Liver (tissue), 9 donors: ENCODE measurements around the gene ABHD2. TPM values are rescaled to one million over a fixed set of nuclear protein-coding genes. Genes with fewer than 3 reads are reported as not detected.

Experiments
- DNase-seq: peaks from one replicate; pipeline ENCODE4 v3.0.0-alpha.2; 2017; ENCODE audit warnings: low spot score
- H3K27ac ChIP-seq, 2 donors: one replicate each; pipeline ENCODE4 v1.7.0; 2013; ENCODE audit warnings: inconsistent platforms in 2 of 2, low read length in 2 of 2, control low read depth in 1 of 2, low read depth in 1 of 2, mild to moderate bottlenecking in 1 of 2
- H3K27me3 ChIP-seq, 4 donors: one replicate each; pipeline versions ENCODE4 v1.6.1 to v1.7.0; 2013; ENCODE audit warnings: low read length in 3 of 4, inconsistent platforms in 1 of 4, mild to moderate bottlenecking in 1 of 4, moderate library complexity in 1 of 4; ENCODE audit not compliant: control insufficient read depth in 4 of 4, insufficient read depth in 4 of 4
- H3K36me3 ChIP-seq, 4 donors: one replicate each; pipeline versions ENCODE4 v1.6.1 to v1.7.0; 2013; ENCODE audit warnings: low read length in 3 of 4, mild to moderate bottlenecking in 3 of 4, low read depth in 1 of 4, moderate library complexity in 1 of 4; ENCODE audit not compliant: control insufficient read depth in 4 of 4, insufficient read depth in 3 of 4
- H3K4me1 ChIP-seq, 4 donors: one replicate each; pipeline versions ENCODE4 v1.6.1 to v1.7.0; 2013; ENCODE audit warnings: low read length in 3 of 4, mild to moderate bottlenecking in 3 of 4, moderate library complexity in 1 of 4; ENCODE audit not compliant: control insufficient read depth in 4 of 4, insufficient read depth in 4 of 4
- H3K4me3 ChIP-seq, 3 donors: one replicate each; pipeline versions ENCODE4 v1.6.1 to v1.7.0; 2013; ENCODE audit warnings: low read length in 3 of 3, control low read depth in 1 of 3, low read depth in 1 of 3, mild to moderate bottlenecking in 1 of 3
- H3K9ac ChIP-seq, 2 donors: one replicate each; pipeline ENCODE4 v1.7.0; 2013; ENCODE audit warnings: low read length in 2 of 2, mild to moderate bottlenecking in 2 of 2, moderate library complexity in 2 of 2, control low read depth in 1 of 2, low read depth in 1 of 2
- H3K9me3 ChIP-seq, 4 donors: one replicate each; pipeline versions ENCODE4 v1.6.1 to v1.7.0; 2013; ENCODE audit warnings: low read length in 3 of 4; ENCODE audit not compliant: control insufficient read depth in 4 of 4
- FOXA1 ChIP-seq: IDR thresholded peaks from 2 replicates; pipeline ENCODE4 v1.6.1; 2016; ENCODE audit warnings: antibody characterized with exemption
- FOXA2 ChIP-seq: IDR thresholded peaks from 2 replicates; pipeline ENCODE4 v1.6.1; 2016; ENCODE audit warnings: antibody characterized with exemption
- GABPA ChIP-seq, 2 donors: IDR thresholded peaks in 1 of 2; conservative IDR thresholded peaks in 1 of 2; 2 replicates each; pipeline ENCODE4 v1.6.1; 2016; ENCODE audit warnings: antibody characterized with exemption in 2 of 2, mild to moderate bottlenecking in 1 of 2, moderate library complexity in 1 of 2
- HNF4A ChIP-seq, 2 donors: conservative IDR thresholded peaks; 2 replicates each; pipeline ENCODE4 v1.6.1; 2016; ENCODE audit warnings: antibody characterized with exemption in 2 of 2, mild to moderate bottlenecking in 2 of 2
- HNF4G ChIP-seq: IDR thresholded peaks from 2 replicates; pipeline ENCODE4 v1.6.1; 2016; ENCODE audit warnings: antibody characterized with exemption
- JUND ChIP-seq, 2 donors: IDR thresholded peaks; 2 replicates each; pipeline ENCODE4 v1.6.1; 2016; ENCODE audit warnings: antibody characterized with exemption in 2 of 2
- NR2F2 ChIP-seq: IDR thresholded peaks from 2 replicates; pipeline ENCODE4 v1.6.1; 2016; ENCODE audit warnings: antibody characterized with exemption
- RAD21 ChIP-seq, 2 donors: IDR thresholded peaks; 2 replicates each; pipeline ENCODE4 v1.6.1; 2016; ENCODE audit warnings: antibody characterized with exemption in 2 of 2, mild to moderate bottlenecking in 2 of 2
- REST ChIP-seq: IDR thresholded peaks from 2 replicates; pipeline ENCODE4 v1.6.1; 2016; ENCODE audit warnings: antibody characterized with exemption, mild to moderate bottlenecking
- TAF1 ChIP-seq: conservative IDR thresholded peaks from 2 replicates; pipeline ENCODE4 v1.6.1; 2016; ENCODE audit warnings: antibody characterized with exemption, mild to moderate bottlenecking
- YY1 ChIP-seq: IDR thresholded peaks from 2 replicates; pipeline ENCODE4 v1.6.1; 2016; ENCODE audit warnings: antibody characterized with exemption, mild to moderate bottlenecking
- ZBTB33 ChIP-seq: IDR thresholded peaks from 2 replicates; pipeline ENCODE4 v1.6.1; 2016; ENCODE audit warnings: antibody characterized with exemption
- WGBS: extraction: QIAGEN DNeasy Blood & Tissue Kit; methylation state at CpG from one replicate; pipeline ENCODE4 v1.1.7; 2013; 5-methylcytosine and 5-hydroxymethylcytosine counted together
- polyA plus RNA-seq, 2 donors: library from polyadenylated mRNA; stranded (reverse) in 1 of 2; unstranded in 1 of 2; fragments of 200-250 nt in 1 of 2; fragments of >200 nt in 1 of 2; fragmentation: Nextera tagmentation in 1 of 2; extraction: Ambion mirVana in 1 of 2; gene quantifications; one replicate each; pipeline versions ENCODE4 v1.2.1 to v1.2.3, GENCODE V29; 2013 to 2015
- total RNA-seq, 2 donors: library from RNA; depleted of rRNA; stranded (reverse); fragments of >200 nt; gene quantifications; one replicate each; pipeline ENCODE4 v1.2.3, GENCODE V29; 2014
- TF ChIP-seq, protein P1 (sequence below): IDR thresholded peaks from 2 replicates; pipeline ENCODE4 v1.6.1; 2016; ENCODE audit warnings: antibody characterized with exemption
- TF ChIP-seq, protein P2 (sequence below): fragments of 150-350 bp; IDR thresholded peaks from 2 replicates; pipeline ENCODE4 v1.5.1; 2017; ENCODE audit warnings: improper control_type of control experiment, low read depth, low read length; ENCODE audit not compliant: missing input control
- donor health status: healthy.
- donor health status: healthy.
- donor health status: healthy.
- donor health status: healthy.
- donor health status: healthy.

ABHD2 gene
- total and polyA plus RNA-seq, 4 donors: 34.6 to 663 (median 65.1) TPM

- Histone ChIP-seq H3K36me3 (no peaks in the 10 kb centered on the region), H3K4me3 (no peak overlapping the region), H3K27ac (no peak overlapping the region), H3K27me3 (no peaks in the 10 kb centered on the region), H3K9me3 (no peaks in the 10 kb centered on the region), H3K4me1 (no peaks in the 10 kb centered on the region), H3K9ac (no peak overlapping the region)
- TF ChIP-seq, protein P1, sequence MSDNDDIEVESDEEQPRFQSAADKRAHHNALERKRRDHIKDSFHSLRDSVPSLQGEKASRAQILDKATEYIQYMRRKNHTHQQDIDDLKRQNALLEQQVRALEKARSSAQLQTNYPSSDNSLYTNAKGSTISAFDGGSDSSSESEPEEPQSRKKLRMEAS: no peak
- no peak for TF ChIP-seq NR2F2
- no peak for TF ChIP-seq JUND (IDR thresholded peaks at IDR 0.05)
- DNase-seq: no peak
- 81% methylated on average over 3 of the region's 3 CpGs for WGBS
Observed at GRCh38 chr15:89072277-89072869, 15.9 kb upstream of the ABHD2 start.

DNA sequence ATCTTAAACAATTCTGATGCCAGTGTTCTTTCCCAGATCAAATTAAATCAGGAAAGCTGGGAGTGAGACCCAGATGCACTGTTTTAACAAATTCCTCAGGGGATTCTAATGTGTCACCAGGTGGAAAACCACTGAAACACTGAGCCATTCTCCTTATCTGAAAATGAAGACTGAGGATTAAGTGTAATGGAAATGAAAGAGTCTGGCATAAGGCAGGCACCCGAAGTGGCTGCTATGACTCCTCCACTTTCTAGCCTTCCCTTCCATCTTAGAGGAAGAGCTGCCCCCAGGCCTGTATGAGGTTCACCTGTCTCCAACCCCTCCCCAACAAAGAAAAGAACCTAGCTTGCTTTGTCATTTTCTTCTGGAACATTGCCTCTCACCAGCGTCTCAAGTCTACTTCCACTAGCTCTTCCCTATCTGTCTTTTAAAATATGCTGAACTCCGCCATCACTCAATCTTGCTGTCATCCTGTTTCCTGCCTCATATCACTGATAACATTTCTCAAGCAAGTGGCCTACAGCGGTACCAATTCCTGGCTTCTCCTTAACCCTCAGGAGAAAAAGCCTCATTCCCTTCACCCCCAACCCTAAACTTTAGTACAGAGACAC is 13.7 kb upstream of the ABHD2 start:
- Histone ChIP-seq H3K4me3 (no peak overlapping the region), H3K27me3 (no peaks in the 10 kb centered on the region), H3K27ac (no peak overlapping the region), H3K9ac (no peak overlapping the region), H3K36me3 (no peaks in the 10 kb centered on the region), H3K9me3 (no peaks in the 10 kb centered on the region), H3K4me1 (no peaks in the 10 kb centered on the region)
- TF ChIP-seq GABPA (IDR thresholded peaks at IDR 0.05 in 1 of 2, conservative IDR thresholded peaks at IDR 0.05 in 1 of 2): no peak
- TF ChIP-seq ZBTB33: no peak
- TF ChIP-seq, protein P2, sequence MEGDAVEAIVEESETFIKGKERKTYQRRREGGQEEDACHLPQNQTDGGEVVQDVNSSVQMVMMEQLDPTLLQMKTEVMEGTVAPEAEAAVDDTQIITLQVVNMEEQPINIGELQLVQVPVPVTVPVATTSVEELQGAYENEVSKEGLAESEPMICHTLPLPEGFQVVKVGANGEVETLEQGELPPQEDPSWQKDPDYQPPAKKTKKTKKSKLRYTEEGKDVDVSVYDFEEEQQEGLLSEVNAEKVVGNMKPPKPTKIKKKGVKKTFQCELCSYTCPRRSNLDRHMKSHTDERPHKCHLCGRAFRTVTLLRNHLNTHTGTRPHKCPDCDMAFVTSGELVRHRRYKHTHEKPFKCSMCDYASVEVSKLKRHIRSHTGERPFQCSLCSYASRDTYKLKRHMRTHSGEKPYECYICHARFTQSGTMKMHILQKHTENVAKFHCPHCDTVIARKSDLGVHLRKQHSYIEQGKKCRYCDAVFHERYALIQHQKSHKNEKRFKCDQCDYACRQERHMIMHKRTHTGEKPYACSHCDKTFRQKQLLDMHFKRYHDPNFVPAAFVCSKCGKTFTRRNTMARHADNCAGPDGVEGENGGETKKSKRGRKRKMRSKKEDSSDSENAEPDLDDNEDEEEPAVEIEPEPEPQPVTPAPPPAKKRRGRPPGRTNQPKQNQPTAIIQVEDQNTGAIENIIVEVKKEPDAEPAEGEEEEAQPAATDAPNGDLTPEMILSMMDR: no peak
- no peak for TF ChIP-seq RAD21 (IDR thresholded peaks at IDR 0.05)
- TF ChIP-seq FOXA2: no peak
- no peak for TF ChIP-seq HNF4G
- no peak for TF ChIP-seq HNF4A (conservative IDR thresholded peaks at IDR 0.05)
- no peak for TF ChIP-seq REST
- no peak for TF ChIP-seq FOXA1
- no peak for TF ChIP-seq JUND (IDR thresholded peaks at IDR 0.05)
- no peak for TF ChIP-seq YY1
- no peak for TF ChIP-seq TAF1
- no peak for TF ChIP-seq NR2F2
- TF ChIP-seq, protein P1: no peak
- WGBS: 80% methylated on average over 4 of the region's 4 CpGs
- DNase-seq: no peak
